ENCODE measurements around the gene SPARC.

Gene SPARC

GRCh38 chr5:151677776-151678545, 8.8 kb downstream of the SPARC start:
- DNase-seq = peak; percentile 75

- peak; percentile 63 for DNase-seq
These were observed 10.0 kb downstream of the SPARC start for GRCh38 chr5:151676719-151677118.

DNA sequence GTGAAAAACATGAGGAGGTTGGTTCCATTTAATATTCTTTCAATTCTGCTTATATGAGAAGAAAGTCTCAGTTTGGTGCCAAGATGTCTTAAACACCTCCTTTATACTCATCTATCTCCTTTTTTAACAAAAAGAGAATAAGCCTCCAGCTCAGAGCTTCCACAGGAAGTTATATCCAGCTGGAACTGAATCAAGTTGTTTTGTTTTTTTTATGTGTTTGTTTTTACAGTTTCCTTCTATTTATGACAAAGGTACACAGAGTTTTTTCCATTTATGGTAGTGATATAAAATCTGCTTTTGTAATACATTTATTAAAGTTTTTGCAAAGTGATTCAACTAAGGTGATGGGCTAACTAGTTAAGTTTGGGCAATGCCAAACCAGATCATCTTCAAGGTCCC, 10.4 kb downstream of the SPARC start:
- DNase-seq = no peak

GRCh38 chr5:151675611-151676313, 11.0 kb downstream of the SPARC start:
- DNase-seq = peak; percentile 63

- no peak for DNase-seq
These were observed 11.8 kb downstream of the SPARC start for GRCh38 chr5:151674626-151675610.

DNA sequence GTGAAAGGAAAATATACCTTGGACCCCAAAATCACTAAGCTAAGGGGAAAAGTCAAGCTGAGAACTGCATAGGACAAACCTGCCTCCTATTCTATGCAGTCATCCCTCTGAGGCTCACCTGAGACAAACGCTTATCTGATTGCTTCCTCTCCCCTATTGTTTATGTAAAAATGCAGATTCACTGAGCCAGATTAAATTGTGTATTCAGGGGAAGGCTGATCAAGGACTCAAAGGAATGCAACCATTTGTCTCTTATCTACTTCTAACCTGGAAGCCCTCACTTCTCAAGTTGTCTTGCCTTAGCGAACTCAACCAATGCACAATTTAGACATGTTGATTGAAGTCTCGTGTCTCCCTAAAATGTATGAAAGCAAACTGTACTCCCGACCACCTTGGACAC, 13.3 kb downstream of the SPARC start:
- no peak for DNase-seq

DNA sequence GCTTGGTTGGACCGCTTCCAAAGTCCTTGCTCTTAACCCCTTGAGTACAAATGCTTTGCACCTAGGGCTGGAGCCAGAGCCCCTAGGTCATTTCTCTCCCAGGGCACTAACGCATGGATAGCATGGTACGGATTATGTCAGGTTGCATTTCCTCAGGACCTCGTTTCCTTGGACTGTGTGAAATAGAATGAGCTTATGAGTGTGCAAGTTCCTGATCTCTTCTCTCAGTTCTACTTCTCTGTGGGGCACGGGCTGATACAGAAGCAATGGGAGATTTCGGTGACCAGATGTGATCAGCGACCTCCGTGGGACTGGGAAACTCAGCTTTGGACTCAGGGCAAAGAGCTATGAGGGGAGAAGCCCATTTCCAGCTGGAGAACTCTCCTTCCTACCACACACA, 14.2 kb downstream of the SPARC start:
- DNase-seq = no peak

DNA sequence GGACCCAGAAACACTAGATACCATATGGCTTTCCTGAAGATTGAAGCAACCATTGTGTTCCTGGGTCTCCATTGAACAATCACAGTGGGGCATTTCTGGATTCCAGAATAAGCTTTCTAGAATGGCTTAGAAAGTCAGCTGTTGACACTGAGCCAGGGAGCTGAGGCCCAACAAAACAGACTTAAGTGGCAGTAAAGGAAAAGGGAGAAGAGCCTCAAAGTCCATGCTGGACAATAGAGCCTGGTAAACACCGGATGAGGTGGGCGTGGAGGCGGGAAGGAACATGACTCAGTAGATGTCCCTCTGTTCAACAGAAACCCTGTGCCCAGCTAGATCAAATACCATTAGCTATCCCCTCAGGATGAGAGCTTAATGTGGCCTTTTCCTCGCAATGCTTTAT, 14.8 kb downstream of the SPARC start:
- DNase-seq = no peak

GRCh38 chr5:151670953-151671636, 15.6 kb downstream of the SPARC start:
- DNase-seq = no peak

DNA sequence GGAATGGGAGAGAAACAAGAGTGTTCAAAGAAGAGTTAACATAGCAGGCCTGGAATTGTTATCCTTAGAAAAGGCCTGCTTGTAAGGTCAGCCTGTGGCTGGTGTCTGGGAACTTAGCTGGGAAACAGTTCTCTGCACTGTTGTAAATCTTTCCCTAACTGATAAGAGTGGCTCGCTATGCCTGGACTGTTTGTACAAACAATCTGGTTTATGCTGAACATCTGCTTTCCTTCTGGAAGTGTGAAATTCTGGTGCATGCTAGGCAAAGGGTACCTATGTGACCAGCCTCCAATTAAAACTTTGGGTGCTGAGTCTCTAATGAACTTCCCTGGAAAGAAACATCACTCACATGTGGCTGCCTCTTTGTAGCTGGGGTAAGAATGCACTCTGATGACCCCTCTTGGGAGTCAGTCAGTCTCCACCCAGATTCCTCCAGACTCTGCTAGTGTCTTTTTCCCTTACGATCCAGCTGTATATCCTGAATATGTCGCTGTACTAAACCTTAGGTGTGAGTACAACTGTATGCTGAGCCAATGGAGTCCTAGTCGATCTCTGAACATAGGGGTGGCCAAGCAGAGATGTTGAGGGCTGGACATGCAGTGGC, 16.5 kb downstream of the SPARC start:
- DNase-seq = no peak

GRCh38 chr5:151667083-151667482, 19.6 kb downstream of the SPARC start:
- no peak for DNase-seq

- no peak for DNase-seq
These were observed 21.1 kb downstream of the SPARC start for GRCh38 chr5:151665613-151666012.

GRCh38 chr5:151664694-151665585, 21.8 kb downstream of the SPARC start:
- peak; percentile 73 for DNase-seq

DNA sequence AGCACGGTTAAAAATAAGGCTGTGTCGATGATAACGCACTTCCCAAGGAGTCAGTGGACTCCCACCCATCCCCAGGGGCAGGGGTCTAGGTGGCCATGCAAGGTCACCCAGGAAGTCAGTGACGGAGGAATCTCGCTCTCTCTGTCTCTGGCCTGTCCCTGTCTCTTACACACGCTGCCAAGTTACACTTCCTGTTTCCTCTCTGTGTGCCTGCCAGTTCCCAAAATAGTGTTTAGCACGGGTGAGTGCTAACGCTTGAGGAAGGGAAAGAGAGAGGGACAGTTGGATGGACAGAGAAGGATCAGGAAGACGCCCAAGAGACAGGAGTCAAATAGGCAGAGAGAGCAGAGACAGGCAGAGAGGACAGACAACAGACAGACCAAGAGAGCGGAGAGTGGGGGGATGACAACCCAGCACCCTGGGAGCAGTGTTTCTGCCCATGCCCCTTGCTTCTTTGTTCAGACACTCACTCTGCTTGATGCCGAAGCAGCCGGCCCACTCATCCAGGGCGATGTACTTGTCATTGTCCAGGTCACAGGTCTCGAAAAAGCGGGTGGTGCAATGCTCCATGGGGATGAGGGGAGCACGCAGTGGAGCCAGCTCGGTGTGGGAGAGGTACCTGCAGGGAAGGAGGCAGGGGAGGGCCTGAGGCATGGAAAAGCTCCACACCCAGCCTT, 23.0 kb downstream of the SPARC start:
- no peak for DNase-seq

- DNase-seq = no peak
These were observed 23.9 kb downstream of the SPARC start for GRCh38 chr5:151662805-151663204.

DNA sequence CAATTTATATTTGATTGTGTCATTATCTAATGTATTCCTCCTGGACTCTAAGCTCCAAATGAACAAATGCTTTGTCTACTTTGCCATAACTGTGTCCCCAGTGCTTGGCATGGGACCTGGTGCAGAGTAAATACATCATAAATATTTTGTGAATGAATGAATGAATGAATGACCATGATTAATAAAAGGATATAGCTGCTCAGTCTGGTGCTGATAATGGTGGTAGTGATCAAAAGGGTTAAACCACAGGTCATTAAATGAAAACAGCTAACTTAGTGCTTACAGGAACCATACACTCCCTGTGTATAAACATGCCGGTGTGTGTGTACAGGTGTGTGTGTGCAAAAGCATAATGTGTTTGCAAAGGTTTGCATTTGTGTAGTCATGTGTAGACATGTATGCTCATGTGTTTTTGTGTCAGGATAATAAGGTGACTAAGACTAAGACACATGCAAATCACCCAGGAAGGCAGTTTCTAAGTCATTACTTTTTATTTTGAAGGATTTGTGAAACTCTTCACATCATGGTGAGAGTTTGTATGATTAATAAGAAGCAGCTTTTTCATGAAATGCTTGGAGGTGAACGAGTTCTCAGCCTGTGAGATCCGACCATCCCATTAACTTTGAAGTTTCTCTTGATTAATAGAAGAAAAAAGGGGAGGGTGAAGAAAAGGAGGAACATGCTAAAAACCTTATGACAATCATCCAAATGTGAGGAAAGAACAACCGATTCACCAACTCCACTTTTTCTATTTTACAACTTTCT, 24.6 kb downstream of the SPARC start:
- no peak for DNase-seq

- DNase-seq = peak; percentile 87
These were observed 25.9 kb downstream of the SPARC start for GRCh38 chr5:151660616-151661495.

- peak; percentile 85 for DNase-seq
These were observed 27.5 kb downstream of the SPARC start for GRCh38 chr5:151659001-151659754.
